ENCODE measurements around the gene PARD3. TPM values are rescaled to one million over a fixed set of nuclear protein-coding genes. Genes with fewer than 3 reads are reported as not detected.

PARD3 gene
- total RNA-seq, 6 donors from 2014 or later: 30.6 to 108 (median 50.6) TPM

DNA sequence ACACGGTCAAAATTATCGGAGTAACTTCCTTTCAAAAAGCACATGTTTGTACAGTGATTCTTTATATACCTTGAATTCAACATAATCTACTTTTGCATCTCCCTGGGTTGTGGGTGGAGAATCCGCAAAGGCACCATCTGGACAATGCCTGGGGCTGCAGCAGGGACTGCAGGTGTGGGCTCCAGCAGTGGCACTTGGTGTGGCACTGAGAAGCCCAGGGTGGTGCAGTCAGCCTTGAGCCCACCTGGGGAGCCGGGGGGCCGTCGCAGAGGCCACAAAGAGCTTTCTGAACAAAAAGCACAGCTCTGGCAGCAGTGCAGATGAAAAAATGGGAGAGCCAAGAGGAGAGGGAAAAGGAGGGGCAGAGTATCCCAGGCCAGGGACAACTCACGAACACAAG lies 22.2 kb downstream of the PARD3 start:
- no peaks in the 10 kb centered on the region for H3K9me3 ChIP-seq
- no peaks in the 10 kb centered on the region for H3K36me3 ChIP-seq
- TF ChIP-seq, protein P1, sequence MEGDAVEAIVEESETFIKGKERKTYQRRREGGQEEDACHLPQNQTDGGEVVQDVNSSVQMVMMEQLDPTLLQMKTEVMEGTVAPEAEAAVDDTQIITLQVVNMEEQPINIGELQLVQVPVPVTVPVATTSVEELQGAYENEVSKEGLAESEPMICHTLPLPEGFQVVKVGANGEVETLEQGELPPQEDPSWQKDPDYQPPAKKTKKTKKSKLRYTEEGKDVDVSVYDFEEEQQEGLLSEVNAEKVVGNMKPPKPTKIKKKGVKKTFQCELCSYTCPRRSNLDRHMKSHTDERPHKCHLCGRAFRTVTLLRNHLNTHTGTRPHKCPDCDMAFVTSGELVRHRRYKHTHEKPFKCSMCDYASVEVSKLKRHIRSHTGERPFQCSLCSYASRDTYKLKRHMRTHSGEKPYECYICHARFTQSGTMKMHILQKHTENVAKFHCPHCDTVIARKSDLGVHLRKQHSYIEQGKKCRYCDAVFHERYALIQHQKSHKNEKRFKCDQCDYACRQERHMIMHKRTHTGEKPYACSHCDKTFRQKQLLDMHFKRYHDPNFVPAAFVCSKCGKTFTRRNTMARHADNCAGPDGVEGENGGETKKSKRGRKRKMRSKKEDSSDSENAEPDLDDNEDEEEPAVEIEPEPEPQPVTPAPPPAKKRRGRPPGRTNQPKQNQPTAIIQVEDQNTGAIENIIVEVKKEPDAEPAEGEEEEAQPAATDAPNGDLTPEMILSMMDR (IDR thresholded peaks at IDR 0.05): no peak
- TF ChIP-seq POLR2AphosphoS5 (IDR thresholded peaks at IDR 0.05) (no peak), POLR2A (IDR thresholded peaks at IDR 0.05) (no peak), EP300 (IDR thresholded peaks at IDR 0.05) (no peak)
- ATAC-seq (ENCODE audit: low FRiP score in 2 of 2): no peak
- peaks cover 0 to 16% (median 10%) of the 10 kb centered on the region in 4 donors for H3K4me1 ChIP-seq
- DNase-seq: no peak
- H3K4me3 ChIP-seq: no peak overlapping the region
- no peak overlapping the region for H3K27ac ChIP-seq
- H3K27me3 ChIP-seq: no peaks in the 10 kb centered on the region
- 84 to 91% methylated on average over 7 of the region's 7 CpGs for WGBS, 2 donors

DNA sequence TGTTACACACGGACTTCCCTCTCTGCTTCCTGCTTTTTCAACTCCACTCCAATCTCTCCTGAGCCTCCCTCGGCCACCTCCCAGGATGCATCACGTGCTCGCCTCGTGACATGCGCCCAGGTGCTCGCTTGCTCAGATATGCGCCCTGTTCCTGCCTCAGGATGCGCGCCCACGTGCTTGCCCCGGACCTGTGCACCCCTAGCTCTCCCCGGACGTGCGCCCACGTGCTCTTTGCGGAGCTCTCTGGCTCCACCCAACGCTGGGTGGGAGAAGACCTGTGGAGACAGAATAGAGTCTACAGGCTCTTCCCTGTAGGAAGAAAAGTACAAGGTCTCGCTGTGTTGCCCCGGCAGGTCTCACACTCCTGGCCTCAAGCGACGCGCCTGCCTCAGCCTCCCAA lies 23.1 kb downstream of the PARD3 start:
- DNase-seq: peak in 1 of 2 donors; percentile 52
- ATAC-seq (ENCODE audit: low FRiP score in 2 of 2): peak in 1 of 2 donors; percentile 23
- Histone ChIP-seq H3K4me3 (no peak overlapping the region), H3K4me1 (peaks cover 0 to 16% (median 10%) of the 10 kb centered on the region in 4 donors), H3K36me3 (no peaks in the 10 kb centered on the region), H3K27ac (no peak overlapping the region), H3K9me3 (no peaks in the 10 kb centered on the region), H3K27me3 (no peaks in the 10 kb centered on the region)
- TF ChIP-seq, protein P1 (IDR thresholded peaks at IDR 0.05): no peak
- TF ChIP-seq POLR2A (IDR thresholded peaks at IDR 0.05) (no peak), EP300 (IDR thresholded peaks at IDR 0.05) (no peak), POLR2AphosphoS5 (IDR thresholded peaks at IDR 0.05) (no peak)
- 92 to 93% methylated on average over 23 of the region's 23 CpGs for WGBS, 2 donors

DNA sequence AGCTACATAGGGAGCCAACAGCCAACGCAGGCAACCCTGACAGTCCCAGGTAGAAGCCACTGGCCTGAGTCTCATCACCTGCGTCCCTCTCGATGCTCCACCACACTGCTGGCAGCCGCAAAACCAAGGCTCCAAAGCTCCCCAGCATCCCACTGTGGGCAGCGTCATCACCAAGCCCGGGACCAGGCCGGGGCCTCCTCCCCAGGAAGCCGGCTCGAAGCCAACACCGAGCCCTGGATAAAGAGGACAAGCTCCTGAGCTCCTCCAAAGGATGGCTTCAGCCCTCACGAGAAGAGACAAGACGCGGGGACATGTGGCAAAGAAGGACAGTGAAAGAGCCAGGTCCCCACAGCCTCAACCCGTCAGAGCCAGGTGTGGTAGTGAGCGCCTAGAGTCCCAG lies 23.9 kb downstream of the PARD3 start:
- TF ChIP-seq, protein P1 (IDR thresholded peaks at IDR 0.05): no peak
- TF ChIP-seq EP300 (IDR thresholded peaks at IDR 0.05) (no peak), POLR2A (IDR thresholded peaks at IDR 0.05) (no peak), POLR2AphosphoS5 (IDR thresholded peaks at IDR 0.05) (no peak)
- 96% methylated on average over 15 of the region's 15 CpGs for WGBS, 2 donors
- no peak for ATAC-seq (ENCODE audit: low FRiP score in 2 of 2)

DNA sequence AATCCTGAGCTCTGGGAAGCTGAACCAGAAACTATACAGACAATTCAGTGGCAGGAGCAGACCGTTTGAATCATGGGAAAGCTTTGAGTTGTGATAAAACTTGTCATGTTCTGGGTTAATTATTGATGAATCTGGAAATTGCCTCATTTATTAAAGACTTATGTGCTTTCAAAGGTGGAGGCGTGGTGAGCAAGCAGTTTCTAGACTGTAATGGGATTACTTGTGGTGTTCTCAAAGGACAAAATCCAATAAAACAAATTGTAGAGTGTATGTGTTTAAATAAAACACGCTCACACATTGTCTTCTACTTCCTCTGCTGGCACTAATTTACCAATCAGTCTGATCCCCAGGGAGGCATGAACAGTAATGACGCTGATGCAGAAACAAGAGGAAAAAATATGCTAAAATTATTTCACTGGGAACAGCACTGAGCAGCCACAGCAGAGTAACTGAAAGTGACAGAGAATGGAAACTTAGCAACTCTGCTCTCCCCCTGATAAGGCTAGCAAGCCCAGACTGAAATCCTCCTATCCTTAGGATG lies 25.1 kb downstream of the PARD3 start:
- 34 to 41% methylated on average over 4 of the region's 4 CpGs for WGBS, 2 donors
- Histone ChIP-seq H3K9me3 (no peaks in the 10 kb centered on the region), H3K36me3 (no peaks in the 10 kb centered on the region), H3K4me1 (peaks cover 4 to 16% (median 10%) of the 10 kb centered on the region in 4 donors), H3K27ac (no peak overlapping the region), H3K27me3 (no peaks in the 10 kb centered on the region), H3K4me3 (no peak overlapping the region)
- DNase-seq (no peak), ATAC-seq (ENCODE audit: low FRiP score in 2 of 2) (no peak)
- TF ChIP-seq, protein P1 (IDR thresholded peaks at IDR 0.05): no peak
- TF ChIP-seq POLR2A (IDR thresholded peaks at IDR 0.05) (no peak), POLR2AphosphoS5 (IDR thresholded peaks at IDR 0.05) (no peak), EP300 (IDR thresholded peaks at IDR 0.05) (no peak)

More for the DNA sequence above, 23.9 kb downstream of the PARD3 start:
- Histone ChIP-seq H3K9me3 (no peaks in the 10 kb centered on the region), H3K4me3 (no peak overlapping the region), H3K4me1 (peaks cover 4 to 16% (median 10%) of the 10 kb centered on the region in 4 donors), H3K36me3 (no peaks in the 10 kb centered on the region), H3K27ac (no peak overlapping the region), H3K27me3 (no peaks in the 10 kb centered on the region)
- peak in 1 of 2 donors; percentile 53 for DNase-seq

DNA sequence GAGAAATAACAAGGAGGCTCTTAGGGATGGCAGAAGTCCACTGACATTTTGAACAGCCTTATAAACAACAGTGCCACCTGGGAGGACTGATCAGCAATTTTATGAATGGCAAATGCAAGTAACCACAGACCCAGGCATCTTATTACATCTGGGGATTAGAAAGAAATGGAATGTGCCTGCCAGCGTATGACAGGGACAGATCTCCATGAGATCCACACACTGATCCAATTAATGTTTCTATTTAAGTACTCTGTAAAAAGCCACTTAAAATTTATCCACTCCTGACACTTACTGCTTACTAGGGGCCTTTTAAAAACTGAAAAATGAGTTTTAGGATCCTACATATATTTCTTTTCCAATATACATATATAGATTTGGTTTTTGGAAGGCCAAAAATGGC lies 28.6 kb downstream of the PARD3 start:
- Histone ChIP-seq H3K27ac (no peak overlapping the region), H3K9me3 (no peaks in the 10 kb centered on the region), H3K36me3 (no peaks in the 10 kb centered on the region), H3K27me3 (no peaks in the 10 kb centered on the region), H3K4me1 (peaks cover 9 to 21% (median 16%) of the 10 kb centered on the region in 4 donors), H3K4me3 (no peak overlapping the region)
- WGBS, 2 donors: 67 to 83% methylated on average over 1 of the region's 1 CpG
- no peak for TF ChIP-seq EP300 (IDR thresholded peaks at IDR 0.05)
- no peak for TF ChIP-seq POLR2AphosphoS5 (IDR thresholded peaks at IDR 0.05)
- TF ChIP-seq POLR2A (IDR thresholded peaks at IDR 0.05): no peak
- TF ChIP-seq, protein P1 (IDR thresholded peaks at IDR 0.05): no peak
- ATAC-seq (ENCODE audit: low FRiP score in 2 of 2): no peak
- no peak for DNase-seq
